SK-N-SH treated with all-trans-retinoic acid at 6 μM for 48 hours (cell line): ENCODE results near the gene SLC2A4RG.

Source experiments
- ATAC-seq: fragments of 200-7000 bp; cut with Tn5 transposase; 3 replicates; pipeline ENCODE4 v1.9.1; 2020; ENCODE audit warnings: mild to moderate bottlenecking, moderate library complexity
- ARNTL ChIP-seq: fragments of 450-650 bp; formaldehyde crosslinking; IDR thresholded peaks from 2 replicates; pipeline ENCODE4 v1.5.0; 2020; ENCODE audit warnings: low read depth, mild to moderate bottlenecking, moderate library complexity, borderline replicate concordance
- BACH2 ChIP-seq: fragments of 250-450 bp; sonication (Bioruptor Pico); IDR thresholded peaks from 2 replicates; pipeline ENCODE4 v1.9.0; 2021; ENCODE audit warnings: mild to moderate bottlenecking, borderline replicate concordance
- CSDC2 ChIP-seq: fragments of 250-450 bp; sonication (Bioruptor Pico); IDR thresholded peaks from 2 replicates; pipeline ENCODE4 v1.5.0; 2020; ENCODE audit warnings: mild to moderate bottlenecking, moderate library complexity
- CSRNP3 ChIP-seq: fragments of 250-450 bp; sonication (Bioruptor Pico); IDR thresholded peaks from 2 replicates; pipeline ENCODE4 v1.5.1; 2021; ENCODE audit warnings: mild to moderate bottlenecking, moderate library complexity
- ESRRG ChIP-seq: fragments of 250-450 bp; sonication (Bioruptor Pico); IDR thresholded peaks from 2 replicates; pipeline ENCODE4 v1.6.1; 2021; ENCODE audit warnings: mild to moderate bottlenecking
- ISL1 ChIP-seq: fragments of 250-450 bp; sonication (Bioruptor Pico); IDR thresholded peaks from 2 replicates; pipeline ENCODE4 v2.1.2; 2022; ENCODE audit warnings: mild to moderate bottlenecking, moderate library complexity
- OSR1 ChIP-seq: fragments of 250-450 bp; sonication (Bioruptor Pico); IDR thresholded peaks from 2 replicates; pipeline ENCODE4 v1.8.0; 2022; ENCODE audit warnings: moderate library complexity, mild to moderate bottlenecking, inconsistent platforms
- PATZ1 ChIP-seq: fragments of 250-450 bp; sonication (Bioruptor Pico); IDR thresholded peaks from 2 replicates; pipeline ENCODE4 v1.8.0; 2020; ENCODE audit warnings: mild to moderate bottlenecking, moderate library complexity, borderline replicate concordance
- RARB ChIP-seq: fragments of 250-450 bp; sonication (Bioruptor Pico); IDR thresholded peaks from 2 replicates; pipeline ENCODE4 v1.8.0; 2021; ENCODE audit warnings: mild to moderate bottlenecking, moderate library complexity
- TCF4 ChIP-seq: fragments of 250-450 bp; sonication (Bioruptor Pico); IDR thresholded peaks from 2 replicates; pipeline ENCODE4 v1.8.0; 2021; ENCODE audit warnings: mild to moderate bottlenecking, moderate library complexity, borderline replicate concordance
- TOX ChIP-seq: fragments of 250-450 bp; sonication (Bioruptor Pico); IDR thresholded peaks from 2 replicates; pipeline ENCODE4 v1.8.0; 2021; ENCODE audit warnings: mild to moderate bottlenecking, moderate library complexity, borderline replicate concordance
- TSHZ2 ChIP-seq: fragments of 250-450 bp; sonication (Bioruptor Pico); IDR thresholded peaks from 2 replicates; pipeline ENCODE4 v1.5.0; 2020; ENCODE audit warnings: mild to moderate bottlenecking, moderate library complexity
- ZC3H10 ChIP-seq: fragments of 250-450 bp; sonication (Bioruptor Pico); IDR thresholded peaks from 2 replicates; pipeline ENCODE4 v1.5.1; 2021; ENCODE audit warnings: mild to moderate bottlenecking, moderate library complexity
- ZFP30 ChIP-seq: fragments of 450-650 bp; formaldehyde crosslinking; IDR thresholded peaks from 2 replicates; pipeline ENCODE4 v1.5.0; 2022; ENCODE audit warnings: mild to moderate bottlenecking, moderate library complexity
- ZNF565 ChIP-seq: fragments of 450-650 bp; formaldehyde crosslinking; conservative IDR thresholded peaks from 2 replicates; pipeline ENCODE4 v1.5.0; 2020; ENCODE audit warnings: low read depth, mild to moderate bottlenecking, moderate library complexity
- ZNF70 ChIP-seq: fragments of 450-650 bp; formaldehyde crosslinking; IDR thresholded peaks from 2 replicates; pipeline ENCODE4 v1.5.0; 2020; ENCODE audit warnings: mild to moderate bottlenecking, moderate library complexity
- ZNF8 ChIP-seq: fragments of 450-650 bp; formaldehyde crosslinking; IDR thresholded peaks from 2 replicates; pipeline ENCODE4 v1.5.0; 2020; ENCODE audit warnings: mild to moderate bottlenecking, moderate library complexity
- TF ChIP-seq, protein P1 (sequence below): fragments of 250-450 bp; sonication (Bioruptor Pico); IDR thresholded peaks from 2 replicates; pipeline ENCODE4 v1.5.1; 2020; ENCODE audit warnings: low read depth, mild to moderate bottlenecking, moderate library complexity

The SLC2A4RG gene

GRCh38 chr20:63690003-63690897, 49.3 kb upstream of the SLC2A4RG start (continued):
- TF ChIP-seq PATZ1 (CRISPR knock-in tag) (no peak), TCF4 (CRISPR knock-in tag) (no peak)

DNA sequence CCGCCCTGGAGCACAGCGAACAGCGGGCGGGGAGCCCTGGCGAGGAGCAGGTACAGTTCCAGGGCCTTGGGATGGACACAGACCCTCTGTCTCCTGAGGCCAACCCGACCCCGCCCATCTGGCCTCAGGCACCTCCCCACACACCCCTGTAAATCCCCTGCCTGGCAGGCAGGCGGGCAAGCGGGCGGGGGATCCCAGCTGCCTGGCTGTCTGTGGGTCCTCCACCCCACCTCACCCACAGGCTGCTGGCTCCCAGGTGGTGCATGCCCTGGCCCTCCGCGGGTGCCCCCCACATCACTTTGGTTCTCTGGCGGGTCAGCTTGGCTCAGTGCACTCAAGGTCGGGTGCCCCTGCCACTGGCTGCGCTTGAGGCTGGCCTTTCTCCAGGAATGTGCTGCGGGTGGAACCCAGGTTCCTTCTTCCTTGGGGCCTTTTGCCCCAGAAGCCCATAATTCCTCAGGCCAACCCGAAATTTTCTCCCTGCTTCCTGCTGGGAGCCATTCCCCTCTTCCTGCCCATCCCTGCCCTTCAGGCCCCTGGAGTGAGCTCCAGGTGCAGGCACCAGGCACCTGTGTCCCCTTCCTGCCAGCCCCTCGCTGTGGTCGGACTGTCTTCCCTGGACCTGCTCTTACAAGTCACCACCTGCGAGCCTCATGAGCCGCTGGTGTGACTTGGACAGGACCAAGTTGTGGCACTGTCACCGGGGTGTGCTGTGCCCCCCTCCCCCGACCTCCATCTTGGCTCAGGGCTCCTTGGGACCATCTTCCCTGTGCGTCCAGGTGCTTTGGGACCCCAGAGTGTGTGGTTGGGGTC, 48.5 kb upstream of the SLC2A4RG start:
- no peak for ATAC-seq
- TF ChIP-seq TSHZ2 (CRISPR knock-in tag), result no peak
- no peak for TF ChIP-seq CSDC2
- TF ChIP-seq BACH2, result no peak
- TF ChIP-seq CSRNP3, result no peak
- TF ChIP-seq ZNF565 (CRISPR knock-in tag), result no peak
- no peak for TF ChIP-seq ESRRG (CRISPR knock-in tag)
- TF ChIP-seq ZNF8 (CRISPR knock-in tag), result no peak
- TF ChIP-seq ZNF70, result no peak
- no peak for TF ChIP-seq ZC3H10 (CRISPR knock-in tag)
- no peak for TF ChIP-seq OSR1
- no peak for TF ChIP-seq ISL1 (CRISPR knock-in tag)
- no peak for TF ChIP-seq ARNTL (CRISPR knock-in tag)
- no peak for TF ChIP-seq TCF4 (CRISPR knock-in tag)
- TF ChIP-seq ZFP30 (CRISPR knock-in tag), result no peak
- no peak for TF ChIP-seq RARB (CRISPR knock-in tag)
- TF ChIP-seq, protein P1, sequence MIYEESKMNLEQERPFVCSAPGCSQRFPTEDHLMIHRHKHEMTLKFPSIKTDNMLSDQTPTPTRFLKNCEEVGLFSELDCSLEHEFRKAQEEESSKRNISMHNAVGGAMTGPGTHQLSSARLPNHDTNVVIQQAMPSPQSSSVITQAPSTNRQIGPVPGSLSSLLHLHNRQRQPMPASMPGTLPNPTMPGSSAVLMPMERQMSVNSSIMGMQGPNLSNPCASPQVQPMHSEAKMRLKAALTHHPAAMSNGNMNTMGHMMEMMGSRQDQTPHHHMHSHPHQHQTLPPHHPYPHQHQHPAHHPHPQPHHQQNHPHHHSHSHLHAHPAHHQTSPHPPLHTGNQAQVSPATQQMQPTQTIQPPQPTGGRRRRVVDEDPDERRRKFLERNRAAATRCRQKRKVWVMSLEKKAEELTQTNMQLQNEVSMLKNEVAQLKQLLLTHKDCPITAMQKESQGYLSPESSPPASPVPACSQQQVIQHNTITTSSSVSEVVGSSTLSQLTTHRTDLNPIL (CRISPR knock-in tag), result no peak
- TF ChIP-seq, all 23 proteins: peak for 0

DNA sequence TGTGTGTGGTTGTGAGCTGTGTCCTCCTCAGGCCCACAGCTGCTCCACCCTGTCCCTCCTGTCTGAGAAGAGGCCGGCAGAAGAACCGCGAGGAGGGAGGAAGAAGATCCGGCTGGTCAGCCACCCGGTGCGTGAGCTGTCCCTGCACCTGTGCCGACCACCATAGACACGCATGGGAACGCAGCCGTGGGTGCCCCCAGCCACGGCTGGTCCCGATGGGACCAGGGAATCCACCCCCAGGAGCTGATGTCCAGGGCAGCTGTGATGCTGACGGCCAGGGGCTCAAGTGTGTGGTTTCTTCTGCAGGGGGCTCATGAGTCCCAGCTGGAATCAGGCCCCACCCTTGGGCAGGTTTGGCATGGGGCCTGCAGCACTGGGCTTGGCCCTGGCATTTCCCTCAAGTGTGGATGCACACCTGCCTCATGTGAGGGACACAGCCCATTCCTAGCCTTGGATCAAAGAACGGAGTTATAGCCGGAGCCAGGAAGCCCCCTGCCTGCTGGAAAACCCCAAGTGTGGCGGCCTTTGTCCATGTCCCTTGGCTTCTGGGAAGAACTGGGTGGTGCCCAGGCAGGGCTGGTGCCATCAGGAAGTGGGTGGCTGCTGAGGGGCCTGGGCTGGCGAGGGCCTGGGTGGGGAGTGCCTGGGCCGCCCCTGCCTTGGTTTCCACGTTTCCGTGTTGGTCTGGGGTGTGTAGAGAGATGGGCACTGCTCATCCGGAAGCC, 47.7 kb upstream of the SLC2A4RG start:
- TF ChIP-seq CSDC2, result no peak
- no peak for TF ChIP-seq BACH2
- TF ChIP-seq ZNF565 (CRISPR knock-in tag), result no peak
- TF ChIP-seq ZNF8 (CRISPR knock-in tag), result no peak
- no peak for ATAC-seq

- no peak for ATAC-seq
- no peak for TF ChIP-seq ZNF565 (CRISPR knock-in tag)
- TF ChIP-seq TOX (CRISPR knock-in tag), result no peak
- no peak for TF ChIP-seq TSHZ2 (CRISPR knock-in tag)
- TF ChIP-seq ESRRG (CRISPR knock-in tag), result no peak
These were observed 47.0 kb upstream of the SLC2A4RG start for GRCh38 chr20:63692436-63693082.
